Measurements from ENCODE around the gene TMEM154. TPM values are rescaled to one million over a fixed set of nuclear protein-coding genes. Genes with fewer than 3 reads are reported as not detected.
A peak's percentile ranks its signal among the peaks of the same experiment; 100 is the strongest.

Gene TMEM154, protein sequence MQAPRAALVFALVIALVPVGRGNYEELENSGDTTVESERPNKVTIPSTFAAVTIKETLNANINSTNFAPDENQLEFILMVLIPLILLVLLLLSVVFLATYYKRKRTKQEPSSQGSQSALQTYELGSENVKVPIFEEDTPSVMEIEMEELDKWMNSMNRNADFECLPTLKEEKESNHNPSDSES
- 10 to 100 TPM; 33.4 to 37.9 TPM for total RNA-seq
- 10 to 100 TPM; 24.7 to 30.8 (median 28.4) TPM for polyA plus RNA-seq
- 14.2 to 62.0 (median 33.7) reads per million in 6 experiments for total RNA-seq

DNA sequence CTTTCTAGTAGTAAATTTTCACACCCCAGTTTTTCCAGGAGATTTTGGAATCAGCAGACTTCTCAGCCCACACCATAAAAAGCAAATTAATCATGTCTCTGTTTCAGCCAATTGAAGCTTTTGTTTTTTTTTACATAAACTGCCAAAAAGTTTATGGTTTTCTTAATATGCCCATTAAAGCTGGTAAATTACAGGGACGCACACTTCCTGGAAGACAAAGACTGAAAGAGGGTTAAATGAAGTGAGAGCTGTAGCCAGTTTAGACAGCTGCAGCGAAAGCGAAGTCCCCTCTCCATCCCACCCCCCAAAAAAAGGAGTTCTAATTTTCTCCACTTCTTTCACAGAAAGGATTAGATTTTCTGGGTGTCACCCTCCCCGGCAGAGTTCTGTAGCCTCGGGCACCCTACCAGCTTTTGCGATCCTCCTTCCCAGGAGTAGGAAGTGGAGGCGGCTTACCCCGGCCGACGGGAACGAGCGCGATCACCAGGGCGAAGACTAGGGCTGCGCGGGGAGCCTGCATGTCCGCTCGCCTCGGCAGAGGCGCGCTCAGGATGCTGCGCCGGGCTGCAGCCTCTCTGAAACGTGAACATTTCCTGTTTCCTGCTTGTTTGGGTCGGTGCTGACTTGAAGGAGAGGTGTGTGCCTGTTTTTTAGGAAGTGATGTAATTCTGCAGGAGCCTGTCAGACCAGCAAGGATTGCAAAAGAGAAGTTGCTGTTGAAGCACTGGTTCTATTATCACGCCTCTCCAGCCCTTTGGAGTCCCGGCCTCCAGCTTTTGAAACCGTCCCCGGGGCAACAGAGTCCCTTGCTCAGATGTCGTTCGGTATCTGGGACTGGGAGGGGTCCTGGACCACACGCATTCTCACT lies at the start of gene TMEM154:
TSS of gene TMEM154 (minus strand) at position 584 of the 868 bp plus-strand sequence. CDS start at position 520, 64 bp downstream.
- Mint-ChIP-seq H3K4me3 (peak within 1 kb of the TSS; percentile 89 to 97 (median 94)), H3K27me3 (no peaks in the 10 kb centered on the region), H3K9me3 (no peaks in the 10 kb centered on the region), H3K27ac (peak within 1 kb of the TSS; percentile 90 to 98 (median 95)), H3K36me3 (peaks cover 0 to 9% (median 0%) of the 10 kb centered on the region in 3 donors), H3K4me1 (peaks cover 17 to 59% (median 41%) of the 10 kb centered on the region in 4 donors)
- POLR2A ChIA-PET, result interaction anchor here (0.7 to 1.7 kb wide), 9 partner anchors 15 to 245 kb away, joined by 3 to 13 read pairs (median 6); partner anchors contain the start of genes ARFIP1, FBXW7 and TIGD4
- ATAC-seq (peak; percentile 98 to 99), DNase-seq (peak; percentile 47 to 85 (median 66))

DNA sequence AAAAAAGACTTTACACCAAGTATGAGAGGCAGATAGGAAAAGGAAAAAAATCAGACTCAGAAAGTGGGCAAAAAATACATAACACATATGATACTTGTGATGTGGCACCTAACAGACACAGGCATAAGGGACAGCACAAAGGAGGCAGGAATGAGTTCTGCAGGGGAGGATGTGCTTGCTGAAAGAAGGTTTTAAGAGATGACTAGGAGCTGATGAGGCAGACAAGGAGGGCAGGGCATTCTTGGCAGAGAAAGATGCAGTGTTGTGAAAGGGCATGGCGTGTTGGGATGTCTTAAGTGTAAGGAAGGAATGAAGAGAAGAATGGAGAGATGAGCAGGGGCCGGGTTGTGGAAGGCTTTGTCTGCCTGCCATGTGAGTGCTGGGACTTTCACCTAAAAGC lies 49.7 kb upstream of the TMEM154 start:
- POLR2A ChIA-PET, result no interaction called here
- Mint-ChIP-seq H3K36me3 (no peaks in the 10 kb centered on the region), H3K27ac (no peak overlapping the region), H3K4me3 (no peak overlapping the region), H3K9me3 (no peaks in the 10 kb centered on the region), H3K27me3 (peaks cover 0 to 9% (median 5%) of the 10 kb centered on the region in 5 donors), H3K4me1 (peaks cover 0 to 6% (median 0%) of the 10 kb centered on the region in 4 donors)
- DNase-seq, result no peak
- no peak for ATAC-seq

DNA sequence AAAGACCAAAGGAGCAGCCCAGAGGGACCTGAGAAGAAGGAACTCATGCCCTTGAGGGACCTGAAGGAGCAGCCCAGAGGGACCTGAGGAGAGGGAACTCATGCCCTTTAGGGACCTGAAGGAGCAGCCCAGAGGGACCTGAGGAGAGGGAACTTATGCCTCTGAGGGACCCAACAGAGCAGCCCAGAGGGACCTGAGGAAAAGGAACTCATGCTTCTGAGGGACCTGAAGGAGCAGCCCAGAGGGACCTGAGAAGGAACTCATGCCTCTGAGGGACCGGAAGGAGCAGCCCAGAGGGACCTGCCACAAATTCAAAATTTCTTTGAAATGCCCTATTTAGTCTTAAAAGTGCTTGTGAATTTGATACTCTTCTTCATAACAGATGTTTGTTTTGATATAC lies 48.5 kb upstream of the TMEM154 start:
- H3K27me3 Mint-ChIP-seq, result peaks cover 0 to 8% (median 5%) of the 10 kb centered on the region in 5 donors
- no peak overlapping the region for H3K4me3 Mint-ChIP-seq
- H3K27ac Mint-ChIP-seq, result no peak overlapping the region
- no peaks in the 10 kb centered on the region for H3K36me3 Mint-ChIP-seq
- H3K9me3 Mint-ChIP-seq, result no peaks in the 10 kb centered on the region
- POLR2A ChIA-PET, result no interaction called here
- H3K4me1 Mint-ChIP-seq, result peaks cover 0 to 5% (median 0%) of the 10 kb centered on the region in 4 donors
- DNase-seq (no peak), ATAC-seq (no peak)

DNA sequence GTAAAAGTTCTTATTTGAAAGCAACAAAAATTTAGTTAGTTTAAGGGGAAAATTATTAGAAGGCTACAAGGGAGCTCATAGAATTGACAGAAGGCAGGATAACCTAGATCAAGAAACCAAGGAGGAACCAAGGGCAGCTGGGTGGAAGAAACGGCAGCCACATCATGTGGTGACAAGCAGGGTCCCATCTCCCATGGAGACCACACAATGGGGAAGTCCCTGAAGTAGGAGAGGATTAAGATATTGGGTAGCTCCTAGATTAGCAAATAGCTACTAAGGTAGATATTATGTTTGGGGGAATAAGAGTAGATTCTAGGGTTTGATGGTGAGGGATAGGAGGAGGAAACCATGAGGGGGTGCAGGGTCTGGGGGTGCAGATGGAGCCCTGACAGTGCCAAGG lies 48.0 kb upstream of the TMEM154 start:
- DNase-seq, result no peak
- Mint-ChIP-seq H3K4me1 (peaks cover 0 to 5% (median 0%) of the 10 kb centered on the region in 4 donors), H3K9me3 (peaks cover 0 to 1% (median 0%) of the 10 kb centered on the region in 9 donors), H3K36me3 (peaks cover 0 to 2% (median 0%) of the 10 kb centered on the region in 3 donors), H3K27me3 (peaks cover 0 to 11% (median 8%) of the 10 kb centered on the region in 5 donors), H3K27ac (no peak overlapping the region), H3K4me3 (no peak overlapping the region)
- no peak for ATAC-seq
- POLR2A ChIA-PET, result no interaction called here

DNA sequence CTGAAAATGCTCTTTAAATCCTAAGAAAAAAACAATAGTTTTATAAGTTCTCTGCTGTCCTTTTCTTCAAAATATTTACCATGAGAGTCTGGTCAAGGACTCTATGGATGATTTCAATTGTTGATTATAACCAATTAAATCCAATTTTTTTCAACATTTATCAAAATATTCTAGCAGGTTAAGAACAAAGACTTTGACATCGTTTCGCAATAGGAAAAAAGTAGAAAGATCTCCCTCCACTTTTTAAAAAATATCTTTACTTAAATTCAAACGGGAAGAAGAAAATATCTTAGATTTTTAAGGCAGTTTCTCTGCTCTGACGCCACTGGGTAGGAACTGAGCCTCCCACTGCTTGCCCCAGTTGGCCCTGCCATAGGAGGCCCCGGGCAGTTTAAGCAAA lies 44.7 kb upstream of the TMEM154 start:
- POLR2A ChIA-PET, result interaction anchor here (0.6 kb wide), 1 partner anchor 188 kb away, joined by 3 read pairs; no protein-coding TSS in a partner anchor
- peaks cover 0 to 12% (median 8%) of the 10 kb centered on the region in 5 donors for H3K27me3 Mint-ChIP-seq
- DNase-seq (no peak), ATAC-seq (no peak)
- peaks cover 0 to 1% (median 0%) of the 10 kb centered on the region in 9 donors for H3K9me3 Mint-ChIP-seq
- H3K4me3 Mint-ChIP-seq, result no peak overlapping the region
- H3K4me1 Mint-ChIP-seq, result peaks cover 0 to 5% (median 0%) of the 10 kb centered on the region in 4 donors
- H3K27ac Mint-ChIP-seq, result no peak overlapping the region
- peaks cover 0 to 2% (median 0%) of the 10 kb centered on the region in 3 donors for H3K36me3 Mint-ChIP-seq

DNA sequence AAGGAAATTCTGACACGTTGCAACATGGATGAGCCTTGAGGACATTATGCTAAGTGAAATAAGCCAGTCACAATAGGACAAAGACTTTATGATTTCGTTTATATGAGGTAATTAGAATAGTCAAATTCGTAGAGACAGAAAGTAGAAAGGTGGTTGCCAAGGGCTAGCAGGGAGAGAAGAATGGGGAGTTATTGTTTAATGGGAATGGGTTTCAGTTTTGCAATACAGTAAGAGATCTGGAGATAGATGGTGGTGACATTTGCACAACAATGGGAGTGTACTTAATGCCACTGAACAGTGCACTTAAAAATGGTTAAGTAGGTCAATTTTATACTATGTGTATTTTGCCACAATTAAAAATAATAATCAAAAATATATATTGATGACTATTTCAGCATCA lies 43.4 kb upstream of the TMEM154 start:
- Mint-ChIP-seq H3K27ac (no peak overlapping the region), H3K4me1 (peaks cover 0 to 5% (median 0%) of the 10 kb centered on the region in 4 donors), H3K27me3 (peaks cover 0 to 12% (median 8%) of the 10 kb centered on the region in 5 donors), H3K4me3 (no peak overlapping the region), H3K36me3 (peaks cover 0 to 2% (median 0%) of the 10 kb centered on the region in 3 donors), H3K9me3 (peaks cover 0 to 1% (median 0%) of the 10 kb centered on the region in 9 donors)
- POLR2A ChIA-PET, result no interaction called here
- ATAC-seq (no peak), DNase-seq (no peak)

DNA sequence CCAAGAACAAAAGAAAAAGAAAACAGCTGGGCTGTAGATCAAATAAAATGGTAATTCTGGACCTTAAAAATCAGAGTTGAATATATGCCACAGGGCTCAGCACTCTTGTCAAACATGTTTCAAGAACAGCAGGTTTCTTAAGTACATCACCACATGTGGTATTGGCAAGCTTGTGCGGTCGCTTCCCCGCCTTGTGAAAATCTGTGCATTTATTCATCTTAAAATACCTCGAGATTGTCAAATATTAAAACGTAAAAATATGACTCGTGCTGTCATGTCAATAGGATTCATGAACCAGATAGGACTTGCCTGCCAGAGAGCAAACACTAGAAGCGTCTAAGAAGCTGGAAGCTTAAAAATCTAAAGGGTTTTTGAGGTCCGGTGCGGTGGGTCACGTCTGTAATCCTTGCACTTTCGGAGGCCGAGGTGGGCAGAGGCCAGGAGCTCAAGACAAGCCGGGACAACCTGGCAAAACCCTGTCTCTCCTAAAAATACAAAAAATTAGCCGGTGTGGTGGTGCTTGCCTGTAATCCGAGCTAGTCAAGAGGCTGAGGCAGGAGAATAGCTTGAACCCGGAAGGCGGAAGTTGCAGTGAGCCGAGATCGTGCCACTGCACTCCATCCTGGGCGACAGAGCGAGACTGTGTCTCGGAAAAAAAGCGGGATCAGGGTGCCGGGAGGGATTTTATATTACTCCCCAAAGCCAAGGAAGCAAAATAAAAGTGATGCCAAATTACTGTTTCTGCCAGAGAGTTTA lies 40.2 kb upstream of the TMEM154 start:
- H3K27ac Mint-ChIP-seq, result no peak overlapping the region
- DNase-seq (no peak), ATAC-seq (no peak)
- H3K4me1 Mint-ChIP-seq, result no peaks in the 10 kb centered on the region
- peaks cover 0 to 12% (median 6%) of the 10 kb centered on the region in 3 donors for H3K36me3 Mint-ChIP-seq
- H3K9me3 Mint-ChIP-seq, result peaks cover 4 to 17% (median 9%) of the 10 kb centered on the region in 9 donors
- peaks cover 0 to 4% (median 3%) of the 10 kb centered on the region in 5 donors for H3K27me3 Mint-ChIP-seq
- POLR2A ChIA-PET, result no interaction called here
- no peak overlapping the region for H3K4me3 Mint-ChIP-seq

DNA sequence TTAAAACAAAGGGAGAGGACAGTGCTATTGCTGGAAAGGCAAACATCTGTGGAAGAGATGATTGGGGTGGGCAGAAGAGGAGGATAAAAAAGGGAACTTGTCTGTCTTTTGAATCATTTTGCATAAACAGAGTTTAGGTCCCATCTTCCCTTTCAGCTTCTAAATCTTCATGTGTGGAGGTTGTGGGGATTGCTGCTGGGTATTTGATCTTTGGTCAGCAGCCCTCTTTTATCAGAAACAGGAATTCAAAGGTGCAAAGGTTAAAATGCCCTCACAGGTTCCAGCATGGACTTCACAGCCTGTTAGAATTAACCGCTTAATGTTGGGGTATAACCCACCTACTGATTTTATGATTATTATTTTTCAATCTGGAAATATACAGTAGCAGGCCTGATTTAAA lies 39.5 kb upstream of the TMEM154 start:
- DNase-seq (no peak), ATAC-seq (no peak)
- Mint-ChIP-seq H3K36me3 (peaks cover 0 to 16% (median 12%) of the 10 kb centered on the region in 3 donors), H3K4me3 (no peak overlapping the region), H3K27ac (no peak overlapping the region), H3K27me3 (peaks cover 0 to 4% (median 3%) of the 10 kb centered on the region in 5 donors), H3K4me1 (no peaks in the 10 kb centered on the region), H3K9me3 (peaks cover 9 to 24% (median 11%) of the 10 kb centered on the region in 9 donors)
- POLR2A ChIA-PET, result no interaction called here

DNA sequence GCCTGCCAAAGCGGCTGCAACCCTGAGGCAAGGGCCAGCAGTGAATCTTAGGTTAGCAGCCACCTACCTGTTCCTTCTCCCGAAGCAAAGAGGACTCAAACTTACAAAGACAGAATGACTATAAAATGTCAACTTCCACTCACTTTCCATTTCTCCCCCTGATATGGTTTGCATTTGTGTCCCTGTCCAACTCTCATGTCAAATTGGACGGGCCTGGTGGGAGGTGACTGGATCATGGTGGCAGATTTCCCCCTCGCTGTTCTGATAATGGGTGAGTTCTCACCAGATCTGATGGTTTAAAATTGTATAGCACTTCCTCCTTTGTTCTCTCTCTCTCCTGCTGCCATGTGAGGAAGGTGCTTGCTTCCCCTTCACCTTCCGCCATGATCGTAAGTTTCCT lies 35.3 kb upstream of the TMEM154 start:
- ATAC-seq (no peak), DNase-seq (no peak)
- H3K27ac Mint-ChIP-seq, result no peak overlapping the region
- H3K9me3 Mint-ChIP-seq, result peaks cover 9 to 24% (median 14%) of the 10 kb centered on the region in 9 donors
- H3K4me1 Mint-ChIP-seq, result no peaks in the 10 kb centered on the region
- H3K4me3 Mint-ChIP-seq, result no peak overlapping the region
- peaks cover 0 to 16% (median 10%) of the 10 kb centered on the region in 3 donors for H3K36me3 Mint-ChIP-seq
- no peaks in the 10 kb centered on the region for H3K27me3 Mint-ChIP-seq
- POLR2A ChIA-PET, result no interaction called here

DNA sequence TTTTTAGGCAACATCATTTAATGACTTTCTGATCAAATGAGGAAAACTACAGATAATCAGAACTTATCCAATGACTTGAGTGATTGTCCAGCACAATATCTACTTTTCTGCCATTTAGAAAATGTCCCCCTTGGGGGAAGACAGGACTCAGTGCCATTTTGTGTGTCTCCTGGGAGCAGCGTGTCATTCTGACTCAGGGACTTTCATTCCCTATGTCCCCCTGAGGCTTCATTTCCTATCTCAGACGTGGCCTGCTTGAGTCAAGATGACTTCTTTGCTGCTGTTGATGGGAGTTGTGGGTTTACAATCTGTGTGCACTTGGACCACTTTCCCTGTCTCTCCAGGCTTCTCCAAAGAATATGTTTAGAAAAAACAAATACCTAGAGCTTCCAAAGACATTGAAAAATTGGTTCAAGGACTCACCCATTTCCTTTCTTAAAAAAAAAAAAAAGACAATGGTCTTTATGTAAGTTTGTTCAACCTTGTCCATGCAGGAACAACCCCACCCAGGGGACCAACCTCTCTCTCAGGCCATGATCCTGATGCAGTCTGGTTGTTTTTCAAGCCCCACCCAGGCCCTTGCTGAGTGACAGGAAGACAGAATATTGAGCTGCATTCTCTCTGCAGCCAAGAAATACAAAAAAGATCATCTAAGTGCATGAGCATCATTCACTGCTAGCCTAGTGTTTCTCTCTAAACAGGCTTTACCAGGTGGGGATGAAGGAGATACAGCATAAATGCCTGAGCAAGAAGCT lies 34.3 kb upstream of the TMEM154 start:
- DNase-seq, result no peak
- H3K9me3 Mint-ChIP-seq, result peaks cover 9 to 24% (median 14%) of the 10 kb centered on the region in 9 donors
- POLR2A ChIA-PET, result no interaction called here
- H3K27ac Mint-ChIP-seq, result no peak overlapping the region
- H3K36me3 Mint-ChIP-seq, result peaks cover 0 to 16% (median 10%) of the 10 kb centered on the region in 3 donors
- no peaks in the 10 kb centered on the region for H3K27me3 Mint-ChIP-seq
- H3K4me3 Mint-ChIP-seq, result no peak overlapping the region
- ATAC-seq, result no peak
- no peaks in the 10 kb centered on the region for H3K4me1 Mint-ChIP-seq

DNA sequence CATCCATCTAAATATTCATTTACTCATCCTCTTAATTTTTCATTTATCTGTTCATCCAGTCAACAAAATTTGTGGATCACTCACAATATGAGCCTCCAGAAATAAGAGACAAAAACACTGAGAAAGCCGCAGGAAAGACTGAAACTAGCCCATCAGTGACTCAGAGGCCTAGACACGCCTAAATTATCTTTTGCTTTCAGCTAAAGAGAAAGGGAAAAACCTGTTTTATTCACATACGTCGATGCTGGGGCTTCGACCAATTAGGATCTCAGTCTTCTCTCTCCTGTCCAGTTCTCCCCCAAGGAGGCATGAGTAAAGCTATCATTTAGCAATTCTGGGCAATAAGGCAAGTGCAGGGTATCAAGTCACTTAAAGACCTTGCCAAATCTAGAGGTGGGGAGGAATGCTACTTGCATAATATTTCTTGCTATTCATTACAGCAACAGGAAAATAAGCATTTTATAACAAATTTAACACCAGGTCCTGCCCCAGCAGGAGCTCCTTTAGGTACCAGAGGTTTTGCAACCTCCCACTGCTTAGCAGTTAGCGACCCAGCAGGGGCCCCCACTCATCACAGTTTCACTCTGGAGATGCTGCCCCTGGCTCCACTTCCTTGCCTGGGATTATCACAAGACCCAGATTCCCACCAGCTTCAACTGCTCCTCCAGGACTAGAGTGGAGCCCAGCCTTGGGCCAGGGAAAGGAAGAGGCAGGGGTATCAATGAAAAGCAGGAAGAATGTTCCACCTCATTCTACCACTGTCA lies 30.1 kb upstream of the TMEM154 start:
- Mint-ChIP-seq H3K4me1 (no peaks in the 10 kb centered on the region), H3K27me3 (peaks cover 0 to 11% (median 1%) of the 10 kb centered on the region in 5 donors), H3K9me3 (peaks cover 3 to 23% (median 11%) of the 10 kb centered on the region in 9 donors), H3K4me3 (no peak overlapping the region), H3K27ac (no peak overlapping the region), H3K36me3 (peaks cover 6 to 19% (median 14%) of the 10 kb centered on the region in 3 donors)
- POLR2A ChIA-PET, result no interaction called here
- DNase-seq, result no peak
- ATAC-seq, result no peak

Measured in naive thymus-derived CD8-positive, alpha-beta T cell (primary cell).